Fibroblast of lung (primary cell): ENCODE measurements around the gene TMEM143. TPM values are rescaled to one million over a fixed set of nuclear protein-coding genes. Genes with fewer than 3 reads are reported as not detected.

ENCODE experiments used
- DNase-seq, 2 donors: peaks; one replicate each; pipeline versions ENCODE4 v3.0.0 to v3.0.0-alpha.2; 2010; ENCODE audit warnings: low read depth in 2 of 2
- H2AFZ ChIP-seq: 2 replicates; pipeline ENCODE4 v1.5.1; 2012; ENCODE audit warnings: low read length, control low read depth, inconsistent platforms
- H3K27ac ChIP-seq: 2 replicates; pipeline ENCODE4 v1.5.1; 2011; ENCODE audit warnings: low read length, control low read depth; ENCODE audit not compliant: insufficient read depth
- H3K27me3 ChIP-seq: 2 replicates; pipeline ENCODE4 v1.5.1; 2011; ENCODE audit warnings: mild to moderate bottlenecking, low read length; ENCODE audit not compliant: control insufficient read depth, insufficient read depth
- H3K36me3 ChIP-seq: 2 replicates; pipeline ENCODE4 v1.5.1; 2011; ENCODE audit warnings: low read length; ENCODE audit not compliant: control insufficient read depth, insufficient read depth
- H3K4me1 ChIP-seq: 2 replicates; pipeline ENCODE4 v1.5.1; 2011; ENCODE audit warnings: low read length; ENCODE audit not compliant: control insufficient read depth, insufficient read depth; ENCODE audit errors: extremely low read depth
- H3K4me2 ChIP-seq: 2 replicates; pipeline ENCODE4 v1.5.1; 2011; ENCODE audit warnings: low read length, control low read depth; ENCODE audit not compliant: insufficient read depth; ENCODE audit errors: extremely low read depth
- H3K4me3 ChIP-seq, 4 experiments: fragments of 200-600 bp in 1 of 4; sonication (generic) in 1 of 4; replicated peaks in 1 of 4; 2 replicates each; pipeline ENCODE4 v1.5.1; 2011 to 2016; ENCODE audit warnings: low read length in 4 of 4, low read depth in 3 of 4, mild to moderate bottlenecking in 3 of 4, control low read depth in 2 of 4, inconsistent platforms in 1 of 4, mixed read lengths in 1 of 4; ENCODE audit not compliant: insufficient read depth in 1 of 4; ENCODE audit errors: control extremely low read depth in 1 of 4
- H3K79me2 ChIP-seq: 2 replicates; pipeline ENCODE4 v1.5.1; 2012; ENCODE audit warnings: mild to moderate bottlenecking, low read length, inconsistent platforms; ENCODE audit not compliant: control insufficient read depth, insufficient read depth
- H3K9ac ChIP-seq: 2 replicates; pipeline ENCODE4 v1.5.1; 2011; ENCODE audit warnings: mild to moderate bottlenecking, low read length, control low read depth; ENCODE audit not compliant: insufficient read depth
- H3K9me3 ChIP-seq: 2 replicates; pipeline ENCODE4 v1.5.1; 2012; ENCODE audit warnings: low read depth, low read length; ENCODE audit not compliant: control insufficient read depth, insufficient read depth
- H4K20me1 ChIP-seq: 2 replicates; pipeline ENCODE4 v1.5.1; 2011; ENCODE audit warnings: low read length; ENCODE audit not compliant: control insufficient read depth, insufficient read depth; ENCODE audit errors: extremely low read depth
- CTCF ChIP-seq, 2 donors: IDR thresholded peaks in 1 of 2; conservative IDR thresholded peaks in 1 of 2; 1 replicate in 1 of 2; 2 replicates in 1 of 2; pipeline ENCODE4 v1.5.1; 2011 to 2012; ENCODE audit warnings: low read length in 2 of 2, control low read depth in 1 of 2, inconsistent platforms in 1 of 2, low read depth in 1 of 2, mild to moderate bottlenecking in 1 of 2
- EZH2 ChIP-seq: IDR thresholded peaks from 2 replicates; pipeline ENCODE4 v1.5.1; 2012; ENCODE audit warnings: low read length, control low read depth, mild to moderate bottlenecking; ENCODE audit errors: missing control alignments
- polyA plus RNA-seq, 2 donors: library from polyadenylated mRNA; depleted of rRNA in 1 of 2; stranded (reverse) in 1 of 2; unstranded in 1 of 2; fragments of >200 nt; gene quantifications; 2 replicates each; pipeline ENCODE4 v1.2.1, GENCODE V29; 2011 to 2012; ENCODE audit warnings: missing spikeins in 1 of 2
- total RNA-seq: library from RNA; depleted of rRNA; stranded (reverse); fragments of >200 nt; gene quantifications from 2 replicates; pipeline ENCODE4 v1.2.1, GENCODE V29; 2014

The TMEM143 gene
- total and polyA plus RNA-seq, 2 donors (not counting 1 experiment from before 2014, with no cell fraction given): 4.0 to 8.3 TPM

DNA sequence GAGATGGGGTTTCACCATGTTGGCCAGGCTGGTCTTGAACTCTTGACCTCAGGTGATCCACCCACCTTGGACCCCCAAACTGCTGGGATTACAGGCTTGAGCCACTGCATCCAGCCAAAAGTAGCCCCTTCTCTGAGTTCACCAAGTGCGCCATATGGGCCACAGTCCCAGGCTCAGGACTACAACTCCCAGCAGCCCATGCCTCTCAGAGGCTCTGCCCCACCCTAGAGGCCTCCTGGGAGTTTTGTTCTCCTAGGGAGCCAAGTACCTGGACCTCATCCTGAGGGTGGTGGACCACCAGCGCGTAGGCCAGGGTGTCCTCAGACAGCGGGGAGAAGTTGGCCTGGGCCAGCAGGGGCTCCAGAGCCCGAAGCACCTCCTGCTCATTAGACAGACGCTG lies 18.8 kb downstream of the TMEM143 start:
- no peak overlapping the region for H2AFZ ChIP-seq
- H3K9me3 ChIP-seq: no peaks in the 10 kb centered on the region
- no peak for TF ChIP-seq CTCF (conservative IDR thresholded peaks at IDR 0.05 in 1 of 2, IDR thresholded peaks at IDR 0.05 in 1 of 2; ENCODE audit: low read depth in 1 of 2, low read length in 2 of 2)
- TF ChIP-seq EZH2: no peak
- H3K9ac ChIP-seq: no peak overlapping the region
- DNase-seq: no peak
- H3K79me2 ChIP-seq: no peaks in the 10 kb centered on the region
- H4K20me1 ChIP-seq: no peaks in the 10 kb centered on the region
- H3K27ac ChIP-seq: no peak overlapping the region
- H3K27me3 ChIP-seq: no peaks in the 10 kb centered on the region
- no peak overlapping the region for H3K4me2 ChIP-seq
- no peak overlapping the region for H3K4me3 ChIP-seq
- no peaks in the 10 kb centered on the region for H3K36me3 ChIP-seq
- H3K4me1 ChIP-seq: no peaks in the 10 kb centered on the region

- peak in 1 of 2 donors; percentile 35 for DNase-seq
- TF ChIP-seq EZH2: no peak
- no peak for TF ChIP-seq CTCF (conservative IDR thresholded peaks at IDR 0.05 in 1 of 2, IDR thresholded peaks at IDR 0.05 in 1 of 2; ENCODE audit: low read depth in 1 of 2, low read length in 2 of 2)
- Histone ChIP-seq H3K4me1 (no peaks in the 10 kb centered on the region), H3K27ac (no peak overlapping the region), H3K4me3 (no peak overlapping the region), H3K36me3 (no peaks in the 10 kb centered on the region), H4K20me1 (no peaks in the 10 kb centered on the region), H3K27me3 (no peaks in the 10 kb centered on the region), H2AFZ (no peak overlapping the region), H3K4me2 (no peak overlapping the region), H3K9me3 (no peaks in the 10 kb centered on the region), H3K79me2 (no peaks in the 10 kb centered on the region), H3K9ac (no peak overlapping the region)
Observed at GRCh38 chr19:48342841-48343540, 20.7 kb downstream of the TMEM143 start.

DNA sequence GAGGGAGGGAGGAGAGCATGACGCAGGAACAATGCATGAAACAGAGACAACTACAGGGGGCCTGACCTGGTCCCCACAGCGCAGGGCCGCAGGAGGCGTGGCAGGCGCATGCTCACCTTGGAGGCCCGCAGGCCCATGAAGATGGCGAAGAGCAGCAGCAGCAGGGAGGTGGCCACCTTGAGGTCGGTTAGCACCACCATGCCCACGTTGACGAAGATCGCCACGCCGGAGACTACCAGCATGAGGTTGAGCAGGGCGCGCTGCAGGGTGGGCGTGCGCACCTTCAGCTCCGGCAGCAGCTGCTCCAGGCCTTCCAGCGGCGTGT lies 21.4 kb downstream of the TMEM143 start:
- no peaks in the 10 kb centered on the region for H3K36me3 ChIP-seq
- no peak overlapping the region for H2AFZ ChIP-seq
- no peak overlapping the region for H3K4me2 ChIP-seq
- H3K4me1 ChIP-seq: no peaks in the 10 kb centered on the region
- no peaks in the 10 kb centered on the region for H3K79me2 ChIP-seq
- TF ChIP-seq EZH2 (no peak), CTCF (conservative IDR thresholded peaks at IDR 0.05 in 1 of 2, IDR thresholded peaks at IDR 0.05 in 1 of 2; ENCODE audit: low read depth in 1 of 2, low read length in 2 of 2) (no peak)
- no peaks in the 10 kb centered on the region for H4K20me1 ChIP-seq
- no peak for DNase-seq
- no peak overlapping the region for H3K27ac ChIP-seq
- H3K4me3 ChIP-seq: no peak overlapping the region
- H3K9ac ChIP-seq: no peak overlapping the region
- no peaks in the 10 kb centered on the region for H3K9me3 ChIP-seq
- H3K27me3 ChIP-seq: no peaks in the 10 kb centered on the region
